Measurements from ENCODE around the gene DAZL. TPM values are rescaled to one million over a fixed set of nuclear protein-coding genes. Genes with fewer than 3 reads are reported as not detected.

Gene DAZL
- total RNA-seq, 1 experiment from 2014 or later, result 21.2 TPM

GRCh38 chr3:16605966-16606365 is 743 bp upstream of the DAZL start:
- Histone ChIP-seq H3K4me2 (ENCODE audit: insufficient read depth, insufficient read length, low read length) (no peak overlapping the region), H2BK120ac (ENCODE audit: low read depth, low read length, poor library complexity, severe bottlenecking) (no peak overlapping the region), H3K9me3 (ENCODE audit: control insufficient read depth, low read depth, low read length) (no peaks in the 10 kb centered on the region), H4K8ac (replicated peaks; ENCODE audit: insufficient read length, low read depth, low read length) (no peak overlapping the region), H4K91ac (ENCODE audit: insufficient read length, low read depth, low read length) (no peak overlapping the region), H2AK5ac (ENCODE audit: insufficient read length, low read length) (no peak overlapping the region), H2BK5ac (ENCODE audit: insufficient read length, low read length) (no peak overlapping the region), H3K23ac (ENCODE audit: insufficient read length, low read depth, low read length) (no peak overlapping the region), H2BK12ac (ENCODE audit: insufficient read length, low read depth, low read length) (no peak overlapping the region), H3K4ac (ENCODE audit: low read depth, low read length) (no peak overlapping the region), H3K23me2 (ENCODE audit: insufficient read length, low read depth, low read length, poor library complexity, severe bottlenecking) (no peaks in the 10 kb centered on the region), H3K27ac (ENCODE audit: insufficient read length, low read depth, low read length) (no peak overlapping the region), H3K56ac (ENCODE audit: insufficient read length, low read depth, low read length) (no peak overlapping the region), H4K20me1 (ENCODE audit: control insufficient read depth, insufficient read depth, insufficient read length) (no peaks in the 10 kb centered on the region), H3K79me2 (ENCODE audit: insufficient read depth, low read length) (no peaks in the 10 kb centered on the region), H2BK20ac (ENCODE audit: low read depth, low read length, poor library complexity, severe bottlenecking) (no peak overlapping the region), H4K5ac (ENCODE audit: insufficient read length, low read depth, low read length) (no peak overlapping the region), H2BK15ac (ENCODE audit: low read depth, low read length) (no peak overlapping the region), H3K27me3 (ENCODE audit: insufficient read depth, low read length) (no peaks in the 10 kb centered on the region), H3K14ac (ENCODE audit: insufficient read depth, low read length) (no peak overlapping the region), H3K9ac (ENCODE audit: extremely low read depth, insufficient read length, low read length) (no peak overlapping the region), H3T11ph (ENCODE audit: low read length) (no peak overlapping the region), H3K18ac (ENCODE audit: insufficient read length, low read depth, low read length) (no peak overlapping the region), H2AFZ (ENCODE audit: low read length) (no peak overlapping the region), H3K79me1 (ENCODE audit: insufficient read depth, low read depth, low read length, poor library complexity, severe bottlenecking) (no peaks in the 10 kb centered on the region), H3K4me1 (ENCODE audit: insufficient read depth, low read length) (peaks cover 2% of the 10 kb centered on the region; the same call in 1 of the 2 replicates)
- no CpG with 5 or more reads among the region's 8 CpGs for WGBS (ENCODE audit: extremely low coverage, insufficient read length, low lambda C conversion rate)
- Mint-ChIP-seq H3K27me3 (ENCODE audit: low read depth) (no peaks in the 10 kb centered on the region), H3K4me3 (no peak overlapping the region), H3K36me3 (ENCODE audit: insufficient read depth in 1 of 3, low read depth in 3 of 3) (peaks cover 2 to 14% (median 11%) of the 10 kb centered on the region in 3 experiments; a peak in 5 of 7 replicates), H3K4me1 (peaks cover 54 to 61% of the 10 kb centered on the region in 2 experiments), H3K9me3 (peaks cover 11% of the 10 kb centered on the region in 2 experiments; a peak in 4 of 5 replicates), H3K27ac (peak overlapping the region in 2 of 3 experiments; percentile 46 to 70; a peak in 6 of 7 replicates)
- TF ChIP-seq CTCF (conservative IDR thresholded peaks at IDR 0.05), result no peak
- DNase-seq, result no peak

All from H9 (cell line).